ENCODE measurements around the gene NACAD.

DNA sequence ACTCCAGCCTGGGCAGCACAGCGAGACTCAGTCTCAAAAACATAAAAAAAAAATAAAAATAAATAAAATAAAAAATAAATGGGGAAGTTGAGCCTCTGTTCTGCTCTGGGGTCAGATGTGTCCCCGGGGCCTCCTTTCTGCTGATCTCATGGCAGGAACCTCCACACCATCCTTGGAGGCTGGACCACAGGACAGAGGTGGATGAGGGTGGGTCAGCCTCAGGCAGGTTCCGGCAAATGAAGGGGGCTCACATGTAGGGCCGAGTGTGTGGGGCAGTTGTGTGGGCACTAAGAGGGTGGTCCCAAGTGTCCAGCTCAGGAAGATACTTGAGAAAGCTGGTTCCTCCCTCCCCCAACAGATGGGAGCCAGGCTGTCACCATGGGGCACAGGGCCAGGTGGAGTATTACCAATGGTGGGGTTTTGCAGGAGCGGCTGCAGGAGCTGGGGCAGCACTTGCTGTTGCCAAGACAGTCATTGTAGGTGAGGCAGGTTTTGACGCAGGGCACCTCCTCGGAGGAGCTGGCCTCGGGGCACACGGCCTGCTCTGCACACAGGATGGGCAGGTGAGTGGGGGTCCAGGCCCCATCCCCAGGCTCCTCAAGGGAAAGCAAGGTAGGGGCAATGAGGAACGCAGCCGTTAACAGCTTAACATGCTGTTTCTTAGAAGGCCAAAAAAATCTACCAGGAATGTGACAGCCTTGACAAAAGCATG is 36.6 kb upstream of the NACAD start:
- no peak for TF ChIP-seq CTCF (IDR thresholded peaks at IDR 0.05)
- TF ChIP-seq POLR2A (IDR thresholded peaks at IDR 0.05), result no peak
